SK-N-SH (cell line): Measurements from ENCODE around the gene ASF1B.

Experiments
- CTCF ChIP-seq: fragments of 200-600 bp; sonication (generic); IDR thresholded peaks from 2 replicates; pipeline ENCODE4 v1.6.1; 2017; ENCODE audit warnings: antibody characterized with exemption, mild to moderate bottlenecking, moderate library complexity
- ELF1 ChIP-seq: IDR thresholded peaks from 2 replicates; pipeline ENCODE4 v1.4.0; 2012
- EP300 ChIP-seq, 2 experiments: IDR thresholded peaks; 2 replicates each; pipeline versions ENCODE4 v1.4.0 to v1.6.1; 2012; ENCODE audit warnings: borderline replicate concordance in 1 of 2, low read depth in 1 of 2, low read length in 1 of 2
- GABPA ChIP-seq: IDR thresholded peaks from 2 replicates; pipeline ENCODE4 v1.4.0; 2012; ENCODE audit warnings: low read depth, mild to moderate bottlenecking
- PBX3 ChIP-seq: IDR thresholded peaks from 2 replicates; pipeline ENCODE4; 2012
- RAD21 ChIP-seq: IDR thresholded peaks from 2 replicates; pipeline ENCODE4 v1.6.1; 2012; ENCODE audit warnings: mild to moderate bottlenecking, low read length
- REST ChIP-seq: IDR thresholded peaks from 2 replicates; pipeline ENCODE4 v1.6.1; 2012; ENCODE audit warnings: mild to moderate bottlenecking, low read depth, low read length, moderate library complexity
- TAF1 ChIP-seq: IDR thresholded peaks from 2 replicates; pipeline ENCODE4 v1.6.1; 2012; ENCODE audit warnings: low read depth, mild to moderate bottlenecking, low read length, moderate library complexity, borderline replicate concordance
- USF2 ChIP-seq: fragments of 150-350 bp; IDR thresholded peaks from 2 replicates; pipeline ENCODE4 v1.6.1; 2017; ENCODE audit warnings: antibody characterized with exemption, low read length, low read depth, borderline replicate concordance
- ZBTB33 ChIP-seq: IDR thresholded peaks from 2 replicates; pipeline ENCODE4 v1.4.0; 2012; ENCODE audit warnings: low read depth, borderline replicate concordance

- TF ChIP-seq GABPA (no peak), RAD21 (no peak), TAF1 (no peak), EP300 (IDR thresholded peaks at IDR 0.05; ENCODE audit: borderline replicate concordance in 1 of 2, low read depth in 1 of 2, low read length in 1 of 2) (no peak), CTCF (no peak), REST (no peak), ELF1 (no peak), USF2 (no peak), PBX3 (no peak), ZBTB33 (no peak)
Observed at GRCh38 chr19:14139944-14140343, 3.6 kb upstream of the ASF1B start.
